GM12864 (cell line): Measurements from ENCODE around the gene RER1.

ENCODE experiments used
- DNase-seq: peaks from one replicate; pipeline ENCODE4 v3.0.0-alpha.2; 2011; ENCODE audit warnings: low read depth
- H3K4me3 ChIP-seq: 2 replicates; pipeline ENCODE4 v1.5.1; 2011; ENCODE audit warnings: mild to moderate bottlenecking, low read depth, low read length, control low read depth
- CTCF ChIP-seq: IDR thresholded peaks from 2 replicates; pipeline ENCODE4 v1.5.1; 2011; ENCODE audit warnings: low read depth, mild to moderate bottlenecking, moderate library complexity, low read length, control low read depth, inconsistent platforms; ENCODE audit errors: missing control alignments

Gene RER1

GRCh38 chr1:2428490-2428889 lies 36.8 kb downstream of the RER1 start:
- H3K4me3 ChIP-seq: no peak overlapping the region
- TF ChIP-seq CTCF: no peak
- DNase-seq: no peak

GRCh38 chr1:2429780-2430591 lies 38.3 kb downstream of the RER1 start:
- TF ChIP-seq CTCF: peak; percentile 76
- DNase-seq: no peak
- H3K4me3 ChIP-seq: no peak overlapping the region

- no peak for TF ChIP-seq CTCF
- H3K4me3 ChIP-seq: no peak overlapping the region
- DNase-seq: no peak
These were observed 38.9 kb downstream of the RER1 start for GRCh38 chr1:2430592-2430973.

GRCh38 chr1:2431103-2431502 lies 39.5 kb downstream of the RER1 start:
- no peak for DNase-seq

GRCh38 chr1:2431518-2431917 lies 39.9 kb downstream of the RER1 start:
- DNase-seq: no peak
- TF ChIP-seq CTCF: no peak
- no peak overlapping the region for H3K4me3 ChIP-seq

More at GRCh38 chr1:2431103-2431502, 39.5 kb downstream of the RER1 start:
- no peak for TF ChIP-seq CTCF
- H3K4me3 ChIP-seq: no peak overlapping the region

- no peak for DNase-seq
- H3K4me3 ChIP-seq: no peak overlapping the region
- TF ChIP-seq CTCF: no peak
These were observed 40.8 kb downstream of the RER1 start for GRCh38 chr1:2432441-2432844.

- DNase-seq: no peak
- TF ChIP-seq CTCF: no peak
- no peak overlapping the region for H3K4me3 ChIP-seq
These were observed 41.6 kb downstream of the RER1 start for GRCh38 chr1:2433196-2433595.
